H9 (cell line): ENCODE measurements around the gene ADGB. TPM values are rescaled to one million over a fixed set of nuclear protein-coding genes. Genes with fewer than 3 reads are reported as not detected.

Source experiments
- DNase-seq: peaks from one replicate; pipeline ENCODE4 v3.0.0-alpha.2; 2017
- H2AFZ ChIP-seq: one replicate; pipeline ENCODE4 v1.6.1; 2013; ENCODE audit warnings: mild to moderate bottlenecking, low read length, control low read depth, moderate library complexity
- H2AK5ac ChIP-seq: 2 replicates; pipeline ENCODE4 v1.6.1; 2013; ENCODE audit warnings: low read length, control low read depth, mixed read lengths; ENCODE audit not compliant: insufficient read length
- H2BK120ac ChIP-seq: one replicate; pipeline ENCODE4 v1.6.1; 2013; ENCODE audit warnings: low read depth, mild to moderate bottlenecking, low read length, control low read depth, inconsistent platforms; ENCODE audit not compliant: poor library complexity, severe bottlenecking
- H2BK12ac ChIP-seq: 2 replicates; pipeline ENCODE4 v1.6.1; 2013; ENCODE audit warnings: low read length, control low read depth, mixed read lengths, low read depth; ENCODE audit not compliant: insufficient read length
- H2BK15ac ChIP-seq: 2 replicates; pipeline ENCODE4 v1.6.1; 2013; ENCODE audit warnings: low read depth, low read length, control low read depth
- H2BK20ac ChIP-seq: one replicate; pipeline ENCODE4 v1.6.1; 2013; ENCODE audit warnings: low read depth, mild to moderate bottlenecking, low read length, control low read depth, inconsistent platforms; ENCODE audit not compliant: poor library complexity, severe bottlenecking
- H2BK5ac ChIP-seq: 2 replicates; pipeline ENCODE4 v1.6.1; 2013; ENCODE audit warnings: low read length, control low read depth, mixed read lengths; ENCODE audit not compliant: insufficient read length
- H3K14ac ChIP-seq: 2 replicates; pipeline ENCODE4 v1.6.1; 2013; ENCODE audit warnings: low read length, control low read depth; ENCODE audit not compliant: insufficient read depth
- H3K18ac ChIP-seq: 2 replicates; pipeline ENCODE4 v1.6.1; 2013; ENCODE audit warnings: low read depth, mild to moderate bottlenecking, mixed read lengths, low read length, control low read depth; ENCODE audit not compliant: insufficient read length
- H3K23ac ChIP-seq: 2 replicates; pipeline ENCODE4 v1.6.1; 2013; ENCODE audit warnings: low read length, control low read depth, mixed read lengths, low read depth; ENCODE audit not compliant: insufficient read length
- H3K23me2 ChIP-seq: 2 replicates; pipeline ENCODE4 v1.6.1; 2013; ENCODE audit warnings: low read depth, mild to moderate bottlenecking, mixed read lengths, low read length, control low read depth; ENCODE audit not compliant: insufficient read length, poor library complexity, severe bottlenecking
- H3K27ac ChIP-seq: 2 replicates; pipeline ENCODE4 v1.5.1; 2013; ENCODE audit warnings: low read length, control low read depth, mixed read lengths, low read depth; ENCODE audit not compliant: insufficient read length
- H3K27me3 ChIP-seq: 2 replicates; pipeline ENCODE4 v1.6.1; 2013; ENCODE audit warnings: low read length, control low read depth, inconsistent platforms; ENCODE audit not compliant: insufficient read depth
- H3K4ac ChIP-seq: 2 replicates; pipeline ENCODE4 v1.6.1; 2013; ENCODE audit warnings: low read depth, mild to moderate bottlenecking, control low read depth, inconsistent platforms, low read length, moderate library complexity
- H3K4me1 ChIP-seq: 2 replicates; pipeline ENCODE4 v1.6.1; 2013; ENCODE audit warnings: low read length, control low read depth, inconsistent platforms; ENCODE audit not compliant: insufficient read depth
- H3K4me2 ChIP-seq: 2 replicates; pipeline ENCODE4 v1.6.1; 2013; ENCODE audit warnings: low read length, control low read depth, mixed read lengths; ENCODE audit not compliant: insufficient read length, insufficient read depth
- H3K56ac ChIP-seq: 2 replicates; pipeline ENCODE4 v1.6.1; 2013; ENCODE audit warnings: low read depth, mild to moderate bottlenecking, mixed read lengths, low read length, control low read depth; ENCODE audit not compliant: insufficient read length
- H3K79me1 ChIP-seq: 2 replicates; pipeline ENCODE4 v1.6.1; 2013; ENCODE audit warnings: low read depth, mild to moderate bottlenecking, moderate library complexity, low read length, control low read depth, inconsistent platforms; ENCODE audit not compliant: insufficient read depth, poor library complexity, severe bottlenecking
- H3K79me2 ChIP-seq: 2 replicates; pipeline ENCODE4 v1.6.1; 2013; ENCODE audit warnings: low read length, control low read depth, inconsistent platforms; ENCODE audit not compliant: insufficient read depth
- H3K9ac ChIP-seq: 2 replicates; pipeline ENCODE4 v1.6.1; 2013; ENCODE audit warnings: low read length, control low read depth, mixed read lengths; ENCODE audit not compliant: insufficient read length; ENCODE audit errors: extremely low read depth
- H3K9me3 ChIP-seq: one replicate; pipeline ENCODE4 v1.6.1; 2013; ENCODE audit warnings: low read depth, low read length, inconsistent platforms; ENCODE audit not compliant: control insufficient read depth
- H3T11ph ChIP-seq: one replicate; pipeline ENCODE4 v1.6.1; 2013; ENCODE audit warnings: mild to moderate bottlenecking, low read length, control low read depth, inconsistent platforms
- H4K20me1 ChIP-seq: one replicate; pipeline ENCODE4 v1.6.1; 2013; ENCODE audit not compliant: control insufficient read depth, insufficient read length, insufficient read depth
- H4K5ac ChIP-seq: 2 replicates; pipeline ENCODE4 v1.6.1; 2013; ENCODE audit warnings: low read depth, mild to moderate bottlenecking, mixed read lengths, low read length, control low read depth; ENCODE audit not compliant: insufficient read length
- H4K8ac ChIP-seq: replicated peaks from 2 replicates; pipeline ENCODE4 v1.6.1; 2013; ENCODE audit warnings: low read length, control low read depth, mixed read lengths, low read depth; ENCODE audit not compliant: insufficient read length
- H4K91ac ChIP-seq: 2 replicates; pipeline ENCODE4 v1.6.1; 2013; ENCODE audit warnings: low read depth, mild to moderate bottlenecking, moderate library complexity, mixed read lengths, low read length, control low read depth; ENCODE audit not compliant: insufficient read length
- H3K27ac Mint-ChIP-seq, 3 experiments: 2 replicates in 2 of 3; 3 replicates in 1 of 3; pipeline ENCODE4 v1.8.0; 2020 to 2021; ENCODE audit warnings: mixed read lengths in 3 of 3, mild to moderate bottlenecking in 1 of 3, moderate library complexity in 1 of 3
- H3K27me3 Mint-ChIP-seq: 2 replicates; pipeline ENCODE4 v1.8.0; 2021; ENCODE audit warnings: low read depth, mild to moderate bottlenecking, moderate library complexity, mixed read lengths
- H3K36me3 Mint-ChIP-seq, 3 experiments: 2 replicates in 2 of 3; 3 replicates in 1 of 3; pipeline ENCODE4 v1.8.0; 2020 to 2021; ENCODE audit warnings: low read depth in 3 of 3, mixed read lengths in 3 of 3; ENCODE audit not compliant: insufficient read depth in 1 of 3
- H3K4me1 Mint-ChIP-seq, 2 experiments: 2 replicates each; pipeline ENCODE4 v1.8.0; 2020; ENCODE audit warnings: mixed read lengths in 2 of 2
- H3K4me3 Mint-ChIP-seq, 2 experiments: 2 replicates in 1 of 2; 3 replicates in 1 of 2; pipeline ENCODE4 v1.8.0; 2020 to 2021; ENCODE audit warnings: mild to moderate bottlenecking in 2 of 2, mixed read lengths in 2 of 2, moderate library complexity in 1 of 2
- H3K9me3 Mint-ChIP-seq, 2 experiments: 2 replicates in 1 of 2; 3 replicates in 1 of 2; pipeline ENCODE4 v1.8.0; 2020; ENCODE audit warnings: mild to moderate bottlenecking in 2 of 2, mixed read lengths in 2 of 2, moderate library complexity in 1 of 2
- WGBS: extraction: QIAGEN DNeasy Blood & Tissue Kit; methylation state at CpG from one replicate; pipeline ENCODE4 v1.1.7; 2013; ENCODE audit warnings: missing lambda C conversion rate, low lambda C conversion rate, mixed read lengths; ENCODE audit not compliant: insufficient read length; ENCODE audit errors: extremely low coverage; 5-methylcytosine and 5-hydroxymethylcytosine counted together
- total RNA-seq: library from RNA; stranded (reverse); gene quantifications from 2 replicates; pipeline ENCODE4 v1.2.1, GENCODE V29; 2021
- TF ChIP-seq, protein P1 (sequence below): fragments of 200-600 bp; sonication (generic); conservative IDR thresholded peaks from 3 replicates; pipeline ENCODE4 v1.8.0; 2021; ENCODE audit warnings: antibody characterized with exemption, mild to moderate bottlenecking

The ADGB gene
- total RNA-seq, 1 experiment from 2014 or later = not detected

DNA sequence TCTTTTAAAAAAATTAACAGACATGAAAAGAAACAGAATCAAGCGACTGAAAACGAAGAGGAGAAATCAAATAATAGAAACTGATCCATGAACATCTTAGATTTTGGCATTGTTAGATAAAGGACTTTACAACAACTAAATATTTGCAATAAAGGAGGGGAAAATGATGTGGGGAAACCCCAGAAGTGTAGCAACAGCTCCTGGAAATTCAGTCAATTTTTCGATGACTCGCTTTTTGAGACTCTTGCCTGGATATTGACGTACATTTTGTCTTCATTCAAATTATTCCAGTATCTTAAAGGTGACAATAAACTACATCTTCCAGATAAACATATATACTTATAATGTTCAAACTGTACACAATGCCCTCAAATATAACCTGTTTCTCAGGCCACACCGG lies 44.1 kb downstream of the ADGB start:
- H4K8ac ChIP-seq = no peak overlapping the region
- no peaks in the 10 kb centered on the region for H3K9me3 ChIP-seq
- no peak overlapping the region for H2AK5ac ChIP-seq
- H3K4me1 ChIP-seq = no peaks in the 10 kb centered on the region
- no CpG with 5 or more reads among the region's 6 CpGs for WGBS
- H3K4me2 ChIP-seq = no peak overlapping the region
- H3K14ac ChIP-seq = no peak overlapping the region
- H3K18ac ChIP-seq = no peak overlapping the region
- no peak overlapping the region for H4K5ac ChIP-seq
- no peaks in the 10 kb centered on the region for H3K79me2 ChIP-seq
- DNase-seq = no peak
- Mint-ChIP-seq H3K27ac (no peak overlapping the region), H3K36me3 (no peaks in the 10 kb centered on the region), H3K9me3 (peaks cover 0 to 2% of the 10 kb centered on the region in 2 experiments; a peak in 1 of 5 replicates), H3K4me1 (no peaks in the 10 kb centered on the region), H3K4me3 (no peak overlapping the region), H3K27me3 (no peaks in the 10 kb centered on the region)
- H3K27me3 ChIP-seq = no peaks in the 10 kb centered on the region
- H2BK12ac ChIP-seq = no peak overlapping the region
- H3K9ac ChIP-seq = no peak overlapping the region
- no peak overlapping the region for H3K27ac ChIP-seq
- H3K79me1 ChIP-seq = no peaks in the 10 kb centered on the region
- H3K23me2 ChIP-seq = no peaks in the 10 kb centered on the region
- H4K91ac ChIP-seq = no peak overlapping the region
- no peak overlapping the region for H3T11ph ChIP-seq
- H3K23ac ChIP-seq = no peak overlapping the region
- H2BK120ac ChIP-seq = no peak overlapping the region
- H4K20me1 ChIP-seq = no peaks in the 10 kb centered on the region
- H2BK5ac ChIP-seq = no peak overlapping the region
- TF ChIP-seq, protein P1, sequence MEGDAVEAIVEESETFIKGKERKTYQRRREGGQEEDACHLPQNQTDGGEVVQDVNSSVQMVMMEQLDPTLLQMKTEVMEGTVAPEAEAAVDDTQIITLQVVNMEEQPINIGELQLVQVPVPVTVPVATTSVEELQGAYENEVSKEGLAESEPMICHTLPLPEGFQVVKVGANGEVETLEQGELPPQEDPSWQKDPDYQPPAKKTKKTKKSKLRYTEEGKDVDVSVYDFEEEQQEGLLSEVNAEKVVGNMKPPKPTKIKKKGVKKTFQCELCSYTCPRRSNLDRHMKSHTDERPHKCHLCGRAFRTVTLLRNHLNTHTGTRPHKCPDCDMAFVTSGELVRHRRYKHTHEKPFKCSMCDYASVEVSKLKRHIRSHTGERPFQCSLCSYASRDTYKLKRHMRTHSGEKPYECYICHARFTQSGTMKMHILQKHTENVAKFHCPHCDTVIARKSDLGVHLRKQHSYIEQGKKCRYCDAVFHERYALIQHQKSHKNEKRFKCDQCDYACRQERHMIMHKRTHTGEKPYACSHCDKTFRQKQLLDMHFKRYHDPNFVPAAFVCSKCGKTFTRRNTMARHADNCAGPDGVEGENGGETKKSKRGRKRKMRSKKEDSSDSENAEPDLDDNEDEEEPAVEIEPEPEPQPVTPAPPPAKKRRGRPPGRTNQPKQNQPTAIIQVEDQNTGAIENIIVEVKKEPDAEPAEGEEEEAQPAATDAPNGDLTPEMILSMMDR = no peak
- H2AFZ ChIP-seq = no peak overlapping the region
- no peak overlapping the region for H3K4ac ChIP-seq
- H3K56ac ChIP-seq = no peak overlapping the region
- H2BK20ac ChIP-seq = no peak overlapping the region
- no peak overlapping the region for H2BK15ac ChIP-seq
